DOHH2 (cell line): ENCODE measurements around the gene GRID1.

Source experiments
- CTCF ChIP-seq: fragments of 200-600 bp; sonication (generic); IDR thresholded peaks from one replicate; pipeline ENCODE4 v1.5.1; 2014; ENCODE audit warnings: antibody characterized with exemption, mild to moderate bottlenecking, low read depth, low read length; ENCODE audit not compliant: poor library complexity, severe bottlenecking
- EZH2phosphoT487 ChIP-seq: fragments of 200-600 bp; sonication (generic); IDR thresholded peaks from 2 replicates; pipeline ENCODE4 v1.6.1; 2017; ENCODE audit warnings: borderline replicate concordance, mild to moderate bottlenecking, antibody characterized with exemption, low read length, moderate library complexity, mixed read lengths

GRCh38 chr10:86099542-86100334 lies 266.9 kb downstream of the GRID1 start:
- TF ChIP-seq CTCF = no peak
- TF ChIP-seq EZH2phosphoT487 = no peak
